Measurements from ENCODE around the gene WDR1.

- TF ChIP-seq CTCF (IDR thresholded peaks at IDR 0.05; ENCODE audit: low read length) (no peak), EZH2 (IDR thresholded peaks at IDR 0.05; ENCODE audit: borderline replicate concordance, low read length) (no peak)
These were observed 1.7 kb upstream of the WDR1 start for GRCh38 chr4:10118048-10119004.

Measured in OCI-LY1 (cell line).